ENCODE measurements around the gene CTNNB1. TPM values are rescaled to one million over a fixed set of nuclear protein-coding genes. Genes with fewer than 3 reads are reported as not detected.
A peak's percentile ranks its signal among the peaks of the same experiment; 100 is the strongest.

CTNNB1 gene
- total and polyA plus RNA-seq, 2 of the 13 experiments (the other 11 are each of a cell fraction or from before 2014, with no cell fraction given), result 398 to 489 TPM

DNA sequence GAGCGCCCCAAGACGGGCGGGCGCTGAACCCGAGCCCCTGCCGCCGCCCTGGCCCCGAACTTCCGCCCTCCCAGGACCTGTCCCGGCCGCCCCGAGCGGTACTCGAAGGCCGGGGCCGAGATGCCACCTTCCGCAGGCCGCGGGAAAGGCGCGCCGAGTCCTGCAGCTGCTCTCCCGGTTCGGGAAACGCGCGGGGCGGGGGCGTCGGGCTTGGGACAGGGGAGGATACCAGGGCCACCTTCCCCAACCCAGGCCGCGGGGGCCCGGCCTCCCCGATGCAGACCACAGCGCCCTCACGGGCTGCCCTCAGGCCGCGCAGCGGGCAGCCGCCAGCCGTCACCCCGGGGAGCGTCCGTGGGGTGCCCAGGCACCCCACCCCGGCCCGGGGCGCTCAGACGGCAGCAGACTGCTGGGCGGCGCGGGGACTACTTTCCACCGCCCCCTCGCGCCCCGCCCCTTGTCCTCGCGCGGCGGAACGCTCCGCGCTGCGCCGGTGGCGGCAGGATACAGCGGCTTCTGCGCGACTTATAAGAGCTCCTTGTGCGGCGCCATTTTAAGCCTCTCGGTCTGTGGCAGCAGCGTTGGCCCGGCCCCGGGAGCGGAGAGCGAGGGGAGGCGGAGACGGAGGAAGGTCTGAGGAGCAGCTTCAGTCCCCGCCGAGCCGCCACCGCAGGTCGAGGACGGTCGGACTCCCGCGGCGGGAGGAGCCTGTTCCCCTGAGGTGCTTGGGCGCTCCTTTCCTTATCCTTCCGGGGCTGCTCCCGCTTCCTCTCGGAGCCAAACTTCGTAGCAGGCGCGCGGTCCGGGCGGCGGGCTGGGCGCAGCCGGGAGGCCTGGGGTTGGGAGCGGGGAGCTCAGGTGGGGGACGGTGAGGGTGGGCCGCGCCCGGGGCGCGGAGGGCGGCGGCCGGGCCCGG, at the start of gene CTNNB1 (continued):
- TF ChIP-seq, protein P1, sequence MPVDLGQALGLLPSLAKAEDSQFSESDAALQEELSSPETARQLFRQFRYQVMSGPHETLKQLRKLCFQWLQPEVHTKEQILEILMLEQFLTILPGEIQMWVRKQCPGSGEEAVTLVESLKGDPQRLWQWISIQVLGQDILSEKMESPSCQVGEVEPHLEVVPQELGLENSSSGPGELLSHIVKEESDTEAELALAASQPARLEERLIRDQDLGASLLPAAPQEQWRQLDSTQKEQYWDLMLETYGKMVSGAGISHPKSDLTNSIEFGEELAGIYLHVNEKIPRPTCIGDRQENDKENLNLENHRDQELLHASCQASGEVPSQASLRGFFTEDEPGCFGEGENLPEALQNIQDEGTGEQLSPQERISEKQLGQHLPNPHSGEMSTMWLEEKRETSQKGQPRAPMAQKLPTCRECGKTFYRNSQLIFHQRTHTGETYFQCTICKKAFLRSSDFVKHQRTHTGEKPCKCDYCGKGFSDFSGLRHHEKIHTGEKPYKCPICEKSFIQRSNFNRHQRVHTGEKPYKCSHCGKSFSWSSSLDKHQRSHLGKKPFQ (CRISPR knock-in tag; IDR thresholded peaks at IDR 0.05; ENCODE audit: insufficient replicate concordance), result peak; percentile 81
- TF ChIP-seq, protein P2, sequence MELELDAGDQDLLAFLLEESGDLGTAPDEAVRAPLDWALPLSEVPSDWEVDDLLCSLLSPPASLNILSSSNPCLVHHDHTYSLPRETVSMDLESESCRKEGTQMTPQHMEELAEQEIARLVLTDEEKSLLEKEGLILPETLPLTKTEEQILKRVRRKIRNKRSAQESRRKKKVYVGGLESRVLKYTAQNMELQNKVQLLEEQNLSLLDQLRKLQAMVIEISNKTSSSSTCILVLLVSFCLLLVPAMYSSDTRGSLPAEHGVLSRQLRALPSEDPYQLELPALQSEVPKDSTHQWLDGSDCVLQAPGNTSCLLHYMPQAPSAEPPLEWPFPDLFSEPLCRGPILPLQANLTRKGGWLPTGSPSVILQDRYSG (CRISPR knock-in tag; IDR thresholded peaks at IDR 0.05), result no peak; the same call in 1 of the 2 replicates
- TF ChIP-seq ARNT2 (CRISPR knock-in tag; IDR thresholded peaks at IDR 0.05; ENCODE audit: low read depth) (peak; percentile 98), GATAD2A (CRISPR knock-in tag; IDR thresholded peaks at IDR 0.05) (peak; percentile 90), RBFOX2 (IDR thresholded peaks at IDR 0.05; ENCODE audit: low read depth, low read length) (peak; percentile 100), ZNF234 (CRISPR knock-in tag; conservative IDR thresholded peaks at IDR 0.05) (no peak; the same call in 1 of the 2 replicates), NFKB2 (CRISPR knock-in tag; IDR thresholded peaks at IDR 0.05; ENCODE audit: borderline replicate concordance) (peak; percentile 81; the same call in 1 of the 2 replicates), ZBTB7B (CRISPR knock-in tag; IDR thresholded peaks at IDR 0.05) (peak; percentile 94), TARDBP (CRISPR knock-in tag; IDR thresholded peaks at IDR 0.05) (peak; percentile 84), ZNF607 (CRISPR knock-in tag; IDR thresholded peaks at IDR 0.05; ENCODE audit: borderline replicate concordance) (peak; percentile 55), PLRG1 (conservative IDR thresholded peaks at IDR 0.05) (no peak), ZNF564 (CRISPR knock-in tag; IDR thresholded peaks at IDR 0.05) (peak; percentile 90)
- TF ChIP-seq, protein P3, sequence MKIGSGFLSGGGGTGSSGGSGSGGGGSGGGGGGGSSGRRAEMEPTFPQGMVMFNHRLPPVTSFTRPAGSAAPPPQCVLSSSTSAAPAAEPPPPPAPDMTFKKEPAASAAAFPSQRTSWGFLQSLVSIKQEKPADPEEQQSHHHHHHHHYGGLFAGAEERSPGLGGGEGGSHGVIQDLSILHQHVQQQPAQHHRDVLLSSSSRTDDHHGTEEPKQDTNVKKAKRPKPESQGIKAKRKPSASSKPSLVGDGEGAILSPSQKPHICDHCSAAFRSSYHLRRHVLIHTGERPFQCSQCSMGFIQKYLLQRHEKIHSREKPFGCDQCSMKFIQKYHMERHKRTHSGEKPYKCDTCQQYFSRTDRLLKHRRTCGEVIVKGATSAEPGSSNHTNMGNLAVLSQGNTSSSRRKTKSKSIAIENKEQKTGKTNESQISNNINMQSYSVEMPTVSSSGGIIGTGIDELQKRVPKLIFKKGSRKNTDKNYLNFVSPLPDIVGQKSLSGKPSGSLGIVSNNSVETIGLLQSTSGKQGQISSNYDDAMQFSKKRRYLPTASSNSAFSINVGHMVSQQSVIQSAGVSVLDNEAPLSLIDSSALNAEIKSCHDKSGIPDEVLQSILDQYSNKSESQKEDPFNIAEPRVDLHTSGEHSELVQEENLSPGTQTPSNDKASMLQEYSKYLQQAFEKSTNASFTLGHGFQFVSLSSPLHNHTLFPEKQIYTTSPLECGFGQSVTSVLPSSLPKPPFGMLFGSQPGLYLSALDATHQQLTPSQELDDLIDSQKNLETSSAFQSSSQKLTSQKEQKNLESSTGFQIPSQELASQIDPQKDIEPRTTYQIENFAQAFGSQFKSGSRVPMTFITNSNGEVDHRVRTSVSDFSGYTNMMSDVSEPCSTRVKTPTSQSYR (CRISPR knock-in tag; IDR thresholded peaks at IDR 0.05; ENCODE audit: borderline replicate concordance), result peak; percentile 84
- TF ChIP-seq, protein P4, sequence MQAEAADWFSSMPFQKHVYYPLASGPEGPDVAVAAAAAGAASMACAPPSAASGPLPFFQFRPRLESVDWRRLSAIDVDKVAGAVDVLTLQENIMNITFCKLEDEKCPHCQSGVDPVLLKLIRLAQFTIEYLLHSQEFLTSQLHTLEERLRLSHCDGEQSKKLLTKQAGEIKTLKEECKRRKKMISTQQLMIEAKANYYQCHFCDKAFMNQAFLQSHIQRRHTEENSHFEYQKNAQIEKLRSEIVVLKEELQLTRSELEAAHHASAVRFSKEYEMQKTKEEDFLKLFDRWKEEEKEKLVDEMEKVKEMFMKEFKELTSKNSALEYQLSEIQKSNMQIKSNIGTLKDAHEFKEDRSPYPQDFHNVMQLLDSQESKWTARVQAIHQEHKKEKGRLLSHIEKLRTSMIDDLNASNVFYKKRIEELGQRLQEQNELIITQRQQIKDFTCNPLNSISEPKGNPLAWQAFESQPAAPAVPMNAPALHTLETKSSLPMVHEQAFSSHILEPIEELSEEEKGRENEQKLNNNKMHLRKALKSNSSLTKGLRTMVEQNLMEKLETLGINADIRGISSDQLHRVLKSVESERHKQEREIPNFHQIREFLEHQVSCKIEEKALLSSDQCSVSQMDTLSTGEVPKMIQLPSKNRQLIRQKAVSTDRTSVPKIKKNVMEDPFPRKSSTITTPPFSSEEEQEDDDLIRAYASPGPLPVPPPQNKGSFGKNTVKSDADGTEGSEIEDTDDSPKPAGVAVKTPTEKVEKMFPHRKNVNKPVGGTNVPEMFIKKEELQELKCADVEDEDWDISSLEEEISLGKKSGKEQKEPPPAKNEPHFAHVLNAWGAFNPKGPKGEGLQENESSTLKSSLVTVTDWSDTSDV (CRISPR knock-in tag; IDR thresholded peaks at IDR 0.05), result peak; percentile 41; the same call in 1 of the 2 replicates

Measured in HepG2 (cell line).